Measurements from ENCODE around the gene HOXD1.

- TF ChIP-seq CTCF (conservative IDR thresholded peaks at IDR 0.05; ENCODE audit: low read depth, low read length) (no peak), POLR2A (IDR thresholded peaks at IDR 0.05; ENCODE audit: low read depth, low read length) (no peak), CHD1 (IDR thresholded peaks at IDR 0.05; ENCODE audit: low read depth, low read length) (no peak), SMC3 (IDR thresholded peaks at IDR 0.05; ENCODE audit: low read depth, low read length) (no peak), ELK1 (IDR thresholded peaks at IDR 0.05; ENCODE audit: borderline replicate concordance, low read depth, low read length) (no peak), MXI1 (IDR thresholded peaks at IDR 0.05; ENCODE audit: borderline replicate concordance, low read depth, low read length) (no peak), MAZ (IDR thresholded peaks at IDR 0.05; ENCODE audit: borderline replicate concordance, low read depth, low read length) (no peak), RCOR1 (IDR thresholded peaks at IDR 0.05; ENCODE audit: insufficient replicate concordance, low read length) (no peak), FOS (IDR thresholded peaks at IDR 0.05; ENCODE audit: low read depth, low read length) (no peak), BHLHE40 (IDR thresholded peaks at IDR 0.05; ENCODE audit: low read depth, low read length) (no peak), USF2 (IDR thresholded peaks at IDR 0.05; ENCODE audit: low read depth, low read length) (no peak), CEBPB (IDR thresholded peaks at IDR 0.05; ENCODE audit: low read depth, low read length) (no peak), RFX5 (IDR thresholded peaks at IDR 0.05; ENCODE audit: low read depth, low read length) (no peak)
Measured at GRCh38 chr2:176164611-176165369, 23.7 kb upstream of the HOXD1 start.

All from IMR-90 (cell line).